Stromal cell of bone marrow (primary cell): ENCODE measurements around the gene PCGF3.

Experiments used
- DNase-seq: peaks from one replicate; pipeline ENCODE4 v3.0.0-alpha.2; 2012; ENCODE audit warnings: low read depth

PCGF3 gene, protein sequence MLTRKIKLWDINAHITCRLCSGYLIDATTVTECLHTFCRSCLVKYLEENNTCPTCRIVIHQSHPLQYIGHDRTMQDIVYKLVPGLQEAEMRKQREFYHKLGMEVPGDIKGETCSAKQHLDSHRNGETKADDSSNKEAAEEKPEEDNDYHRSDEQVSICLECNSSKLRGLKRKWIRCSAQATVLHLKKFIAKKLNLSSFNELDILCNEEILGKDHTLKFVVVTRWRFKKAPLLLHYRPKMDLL

GRCh38 chr4:705278-706082, at the start of gene PCGF3:
Gene PCGF3 (plus strand): TSS chr4:705832. CDS start chr4:733681, 27,849 bp downstream.
- DNase-seq = peak; percentile 83

GRCh38 chr4:656436-657337, 48.9 kb upstream of the PCGF3 start:
- DNase-seq = no peak

GRCh38 chr4:657338-657833, 48.2 kb upstream of the PCGF3 start:
- no peak for DNase-seq

DNA sequence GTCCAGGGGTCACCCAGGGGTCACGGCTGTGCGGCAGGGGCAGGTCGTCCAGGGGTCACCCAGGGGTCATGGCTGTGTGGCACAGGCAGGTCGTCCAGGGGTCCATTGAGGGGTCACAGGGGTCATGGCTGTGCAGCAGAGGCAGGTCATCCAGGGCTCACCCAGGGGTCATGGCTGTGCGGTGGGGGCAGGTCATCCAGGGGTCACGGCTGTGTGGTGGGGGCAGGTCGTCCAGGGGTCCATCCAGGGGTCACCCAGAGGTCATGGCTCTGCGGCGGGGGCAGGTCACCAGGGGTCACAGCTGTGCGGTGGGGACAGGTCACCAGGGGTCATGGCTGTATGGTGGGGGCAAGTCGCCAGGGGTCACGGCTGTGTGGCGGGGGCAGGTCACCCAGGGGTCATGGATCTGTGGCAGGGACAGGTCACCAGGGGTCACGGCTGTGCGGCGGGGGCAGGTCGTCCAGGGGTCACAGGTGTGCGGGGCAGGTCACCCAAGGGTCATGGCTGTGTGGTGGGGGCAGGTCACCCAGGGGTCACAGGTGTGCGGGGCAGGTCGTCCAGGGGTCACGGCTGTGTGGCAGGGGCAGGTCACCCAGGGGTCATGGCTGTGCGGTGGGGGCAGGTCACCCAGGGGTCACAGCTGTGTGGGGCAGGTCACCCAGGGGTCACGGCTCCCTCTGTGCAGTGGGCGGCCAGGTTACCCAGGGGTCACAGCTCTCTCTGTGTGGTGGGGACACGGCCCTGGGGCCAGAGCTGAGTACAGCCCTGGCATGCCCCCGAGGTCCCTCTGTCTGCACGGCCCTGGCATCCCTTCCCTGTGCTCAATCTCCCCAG, 47.6 kb upstream of the PCGF3 start:
- DNase-seq = no peak

GRCh38 chr4:658681-659667, 46.7 kb upstream of the PCGF3 start:
- DNase-seq = no peak

DNA sequence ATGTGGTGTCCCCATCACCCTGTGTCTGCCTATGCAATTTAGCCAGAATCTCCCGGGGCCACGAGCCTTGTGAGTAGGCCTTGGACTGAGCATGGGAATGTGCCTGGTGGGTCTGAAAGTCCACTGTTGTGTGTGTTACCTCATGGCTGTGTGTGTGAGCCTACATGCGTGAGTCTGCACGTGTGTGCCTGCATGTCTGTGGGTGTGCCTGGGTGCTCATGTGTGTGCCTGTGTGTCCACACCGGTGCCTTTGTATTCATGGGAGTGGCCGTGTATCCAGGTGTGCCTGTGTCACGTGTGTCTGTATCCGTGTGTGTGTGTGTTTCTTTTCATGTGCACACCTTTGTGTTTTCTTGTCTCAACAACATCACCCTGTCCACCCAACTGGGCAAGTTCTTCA, 45.8 kb upstream of the PCGF3 start:
- DNase-seq = no peak

GRCh38 chr4:660401-660800, 45.2 kb upstream of the PCGF3 start:
- DNase-seq = no peak

- DNase-seq = no peak
These were observed 44.4 kb upstream of the PCGF3 start for GRCh38 chr4:661231-661630.

DNA sequence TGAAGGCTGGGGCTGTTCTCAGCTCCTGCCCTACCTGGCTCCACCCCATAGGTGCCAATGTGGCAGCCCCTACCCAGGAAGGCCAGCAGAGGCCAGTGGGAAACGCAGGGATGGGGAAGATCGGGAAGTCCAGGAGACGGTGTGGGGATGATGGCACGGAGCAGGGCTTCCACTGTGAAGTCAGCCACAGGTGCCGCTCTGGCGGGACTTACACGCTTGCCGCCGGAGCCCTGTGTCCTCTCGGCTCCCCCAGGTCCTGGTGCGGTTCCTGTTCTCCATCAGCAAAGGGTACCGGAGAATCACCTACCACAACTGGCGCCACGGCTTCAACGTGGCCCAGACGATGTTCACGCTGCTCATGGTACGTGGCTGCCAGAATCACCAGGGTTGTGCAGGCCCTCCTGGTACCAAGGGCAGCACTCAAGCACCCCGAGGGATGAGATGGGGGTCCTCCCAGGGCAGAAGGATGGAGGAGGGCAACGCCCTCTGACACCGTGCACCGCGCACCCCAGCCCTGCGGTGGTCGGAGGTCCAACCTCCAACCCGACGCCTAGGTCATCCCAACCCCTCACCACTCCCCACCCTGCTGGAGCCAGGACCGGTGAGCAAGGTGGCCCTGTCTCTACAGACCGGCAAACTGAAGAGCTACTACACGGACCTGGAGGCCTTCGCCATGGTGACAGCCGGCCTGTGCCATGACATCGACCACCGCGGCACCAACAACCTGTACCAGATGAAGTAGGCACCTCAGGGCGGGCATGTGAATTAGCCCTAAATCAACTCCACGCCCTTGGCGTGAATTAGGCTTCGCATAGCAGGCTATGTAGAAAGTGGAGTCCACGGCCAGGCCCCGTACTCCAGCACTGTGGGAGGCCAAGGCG, 43.5 kb upstream of the PCGF3 start:
- no peak for DNase-seq

DNA sequence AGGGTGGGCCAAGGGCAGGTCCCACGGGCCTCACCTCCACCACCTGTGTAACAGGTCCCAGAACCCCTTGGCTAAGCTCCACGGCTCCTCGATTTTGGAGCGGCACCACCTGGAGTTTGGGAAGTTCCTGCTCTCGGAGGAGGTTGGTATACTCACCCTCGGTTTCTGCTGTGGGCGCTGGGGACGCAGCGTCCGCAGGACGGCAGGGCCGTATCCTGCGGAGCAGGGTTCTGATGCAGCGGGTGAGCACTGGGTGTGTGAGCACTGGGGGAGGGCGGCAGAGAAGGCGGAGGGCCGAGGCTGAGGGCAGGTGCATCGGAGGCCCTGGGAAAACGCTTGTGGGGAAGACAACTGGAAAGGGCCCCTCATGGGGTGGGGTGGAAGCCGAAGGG, 42.6 kb upstream of the PCGF3 start:
- no peak for DNase-seq

GRCh38 chr4:663438-664428, 41.9 kb upstream of the PCGF3 start:
- DNase-seq = no peak

DNA sequence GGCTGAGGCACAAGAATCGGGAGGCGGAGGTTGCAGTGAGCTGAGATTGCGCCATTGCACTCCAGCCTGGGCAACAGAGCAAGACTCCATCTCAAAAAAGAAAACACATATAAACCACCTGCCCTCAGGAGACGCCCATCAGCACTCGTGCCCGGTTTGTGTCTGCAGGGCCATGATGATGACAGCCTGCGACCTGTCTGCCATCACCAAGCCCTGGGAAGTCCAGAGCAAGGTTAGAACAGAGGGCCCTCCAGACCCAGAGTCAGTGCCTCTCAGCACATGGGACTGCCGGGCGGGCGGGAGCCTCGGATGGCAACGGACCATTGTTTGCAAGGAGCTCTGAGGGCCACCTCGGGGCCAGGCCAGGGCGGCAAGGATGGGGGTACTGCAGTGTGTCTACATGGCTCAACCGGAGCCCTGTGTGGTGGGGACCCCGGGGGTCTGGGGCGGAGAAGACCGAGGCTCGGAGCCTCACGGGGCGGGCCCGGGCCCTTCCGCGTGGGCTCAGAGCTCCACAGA, 40.9 kb upstream of the PCGF3 start:
- no peak for DNase-seq

DNA sequence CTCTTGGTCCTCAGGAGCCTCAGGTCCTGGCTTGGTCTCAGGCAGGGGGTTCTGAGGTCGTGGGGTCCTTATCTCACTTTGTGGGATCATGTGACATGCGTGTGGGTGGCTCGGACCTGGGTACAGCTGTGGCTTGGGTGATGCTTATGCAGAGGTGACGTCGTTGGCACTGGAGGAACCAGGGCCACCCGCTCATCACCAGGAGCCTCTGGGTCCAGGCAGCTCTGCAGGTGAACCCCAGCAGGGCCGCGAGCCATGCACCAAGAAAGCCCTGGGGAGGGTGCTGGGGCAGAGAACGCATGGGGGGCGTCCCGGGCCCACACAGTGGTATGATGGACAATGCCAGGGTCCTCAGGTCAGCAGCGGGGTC, 40.3 kb upstream of the PCGF3 start:
- DNase-seq = no peak

DNA sequence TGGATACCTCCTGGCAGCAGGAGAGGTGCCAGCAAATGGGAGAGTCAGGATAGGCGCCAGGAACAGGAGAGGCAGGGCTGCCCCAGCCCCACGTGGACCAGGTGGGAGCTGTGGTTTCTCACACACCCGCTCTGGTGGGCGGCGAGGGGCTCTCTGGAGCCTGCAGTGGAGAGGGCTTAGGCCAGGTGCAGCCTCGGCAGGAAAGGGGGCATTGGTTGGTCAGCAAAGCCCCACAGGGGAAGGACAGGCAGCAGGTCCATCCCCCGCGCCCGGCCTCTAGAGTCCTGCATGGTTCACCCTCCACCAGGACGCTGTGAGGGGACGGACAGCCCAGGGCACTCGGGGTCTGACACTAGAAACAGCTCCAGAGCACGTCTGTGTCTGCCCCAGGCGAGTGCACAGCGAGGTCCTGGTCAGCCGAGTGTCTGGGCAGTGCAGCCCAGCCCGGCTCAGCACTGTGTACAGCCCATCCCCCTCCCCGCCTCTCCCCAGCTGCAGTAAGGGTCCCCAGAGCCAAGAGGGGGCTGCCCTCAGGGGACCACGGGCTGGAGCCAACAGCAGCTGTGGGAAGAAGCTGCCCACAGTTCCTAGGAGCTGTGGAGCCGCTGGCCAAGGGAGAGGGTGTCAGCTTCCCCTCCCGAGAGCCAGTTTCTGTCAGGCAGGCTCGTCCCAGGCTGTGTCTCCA, 39.7 kb upstream of the PCGF3 start:
- no peak for DNase-seq

DNA sequence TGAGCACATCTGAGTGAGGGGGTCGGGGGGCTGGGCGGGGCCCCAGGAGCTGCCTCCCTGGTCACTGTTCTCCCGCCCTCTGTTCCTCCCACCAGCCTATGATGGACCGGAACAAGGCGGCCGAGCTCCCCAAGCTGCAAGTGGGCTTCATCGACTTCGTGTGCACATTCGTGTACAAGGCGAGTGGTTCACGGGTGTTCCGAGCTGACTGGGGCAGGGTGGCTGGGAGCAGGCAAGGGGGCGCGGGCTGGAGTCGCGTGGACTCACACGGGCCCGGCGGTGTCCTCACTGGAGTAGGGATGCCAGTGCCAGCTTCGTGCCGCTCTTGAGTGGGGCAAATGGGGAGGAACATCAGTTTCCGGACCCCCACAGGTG, 39.2 kb upstream of the PCGF3 start:
- DNase-seq = no peak

GRCh38 chr4:666822-667544, 38.6 kb upstream of the PCGF3 start:
- no peak for DNase-seq

DNA sequence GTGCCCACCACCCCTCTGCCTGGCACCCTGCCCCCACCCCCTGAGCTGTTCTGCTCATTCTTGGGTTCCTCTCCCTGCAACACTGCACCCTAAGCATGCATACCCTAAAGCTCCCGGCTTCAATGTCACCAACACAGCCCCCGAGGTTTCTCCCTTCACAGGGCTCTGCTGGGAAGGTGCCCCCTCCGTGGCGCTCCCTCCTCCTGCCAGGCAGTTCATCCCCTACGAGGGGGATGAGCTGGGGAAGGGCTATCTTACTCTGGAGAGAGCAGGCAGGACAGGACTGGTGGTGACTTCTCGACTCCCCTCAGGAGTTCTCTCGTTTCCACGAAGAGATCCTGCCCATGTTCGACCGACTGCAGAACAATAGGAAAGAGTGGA, 38.1 kb upstream of the PCGF3 start:
- no peak for DNase-seq
